Measurements from ENCODE around the gene TRIM4.
"Not testable (repeated sequence)": the region's sequence is repeated elsewhere in the genome, so short reads cannot be mapped to it uniquely, and the experiment has no call there.

TRIM4 gene, protein sequence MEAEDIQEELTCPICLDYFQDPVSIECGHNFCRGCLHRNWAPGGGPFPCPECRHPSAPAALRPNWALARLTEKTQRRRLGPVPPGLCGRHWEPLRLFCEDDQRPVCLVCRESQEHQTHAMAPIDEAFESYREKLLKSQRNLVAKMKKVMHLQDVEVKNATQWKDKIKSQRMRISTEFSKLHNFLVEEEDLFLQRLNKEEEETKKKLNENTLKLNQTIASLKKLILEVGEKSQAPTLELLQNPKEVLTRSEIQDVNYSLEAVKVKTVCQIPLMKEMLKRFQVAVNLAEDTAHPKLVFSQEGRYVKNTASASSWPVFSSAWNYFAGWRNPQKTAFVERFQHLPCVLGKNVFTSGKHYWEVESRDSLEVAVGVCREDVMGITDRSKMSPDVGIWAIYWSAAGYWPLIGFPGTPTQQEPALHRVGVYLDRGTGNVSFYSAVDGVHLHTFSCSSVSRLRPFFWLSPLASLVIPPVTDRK

DNA sequence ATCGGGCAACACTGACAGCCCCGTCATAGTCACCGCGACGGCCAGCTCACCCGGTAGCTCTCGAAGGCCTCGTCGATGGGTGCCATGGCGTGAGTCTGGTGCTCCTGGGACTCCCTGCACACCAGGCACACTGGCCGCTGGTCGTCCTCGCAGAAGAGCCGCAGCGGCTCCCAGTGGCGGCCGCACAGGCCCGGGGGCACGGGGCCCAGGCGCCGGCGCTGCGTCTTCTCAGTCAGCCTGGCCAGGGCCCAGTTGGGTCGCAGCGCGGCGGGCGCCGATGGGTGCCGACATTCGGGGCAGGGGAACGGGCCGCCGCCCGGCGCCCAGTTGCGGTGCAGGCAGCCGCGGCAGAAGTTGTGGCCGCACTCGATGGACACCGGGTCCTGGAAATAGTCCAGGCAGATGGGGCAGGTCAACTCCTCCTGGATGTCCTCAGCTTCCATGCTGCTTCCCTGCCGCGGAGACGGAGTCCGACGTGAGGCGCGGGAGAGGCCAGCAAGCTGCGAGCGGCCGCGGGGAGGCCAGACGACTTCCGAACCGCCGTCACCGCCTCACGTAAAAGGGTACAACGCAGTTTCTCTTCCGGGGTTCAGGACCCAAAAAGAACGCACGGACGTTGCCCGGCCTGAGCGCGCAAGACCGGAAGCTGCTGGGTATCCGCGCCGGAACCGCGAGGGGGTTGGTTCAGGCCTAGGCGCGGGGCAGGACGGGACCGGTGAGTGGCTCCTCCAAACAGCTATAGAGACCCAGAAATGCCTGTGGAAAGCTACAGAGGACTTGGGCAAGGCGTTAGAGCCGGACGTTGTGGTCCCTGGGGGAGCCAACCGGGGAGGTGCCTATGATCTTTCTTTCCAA is at the start of gene TRIM4:
TSS of gene TRIM4 (minus strand) at position 572 of the 855 bp plus-strand sequence. CDS start at position 443, 129 bp downstream.
- DNase-seq = peak; percentile 94

DNA sequence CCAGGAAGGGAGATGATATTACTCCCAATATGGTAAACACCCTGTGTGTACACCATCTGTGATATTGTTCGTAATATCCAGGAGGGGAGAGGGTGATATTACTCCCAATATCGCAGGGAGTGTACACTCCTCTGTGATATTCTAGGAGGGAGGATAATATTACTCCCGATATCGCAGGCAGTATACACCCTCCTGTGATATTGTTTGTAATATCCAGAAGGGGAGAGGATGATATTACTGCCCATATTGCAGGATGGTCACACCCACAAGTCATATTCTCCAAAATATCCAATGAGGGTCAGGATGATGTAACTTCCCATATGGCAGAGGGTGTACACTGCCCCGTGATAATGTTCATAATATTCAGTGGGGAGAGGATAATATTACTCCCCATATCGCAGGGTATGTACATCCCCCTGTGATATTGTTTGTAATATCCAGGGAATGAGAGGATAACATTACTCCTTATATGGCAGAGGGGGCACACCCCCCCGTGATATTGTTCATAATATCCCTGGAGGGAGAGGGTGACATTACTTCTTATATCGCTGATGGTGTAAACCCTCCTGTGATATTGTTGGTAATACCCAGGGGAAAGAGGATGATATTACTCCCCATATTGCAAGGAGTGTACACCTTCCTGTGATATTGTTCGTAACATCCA is 39.4 kb upstream of the TRIM4 start:
- DNase-seq = no peak

DNA sequence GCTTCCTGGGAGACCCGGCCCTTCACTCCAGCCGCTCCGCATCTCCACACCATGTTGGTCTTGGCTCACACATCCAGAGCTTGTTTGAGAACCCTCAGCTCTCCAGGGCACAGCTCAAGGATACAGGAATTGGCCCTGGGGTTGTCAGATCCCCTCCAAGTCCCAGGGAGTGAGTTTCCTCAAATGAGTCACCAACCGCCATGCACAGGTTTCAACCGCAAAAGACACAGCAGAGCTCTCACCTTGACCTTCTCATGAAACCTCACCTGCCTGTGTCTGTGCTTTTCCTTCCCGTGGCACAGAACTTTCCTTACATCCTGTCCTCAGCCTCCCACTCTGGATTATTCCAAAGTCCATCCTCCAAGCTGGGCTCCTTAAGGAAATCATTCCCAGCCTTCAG is 35.9 kb upstream of the TRIM4 start:
- DNase-seq = no peak

DNA sequence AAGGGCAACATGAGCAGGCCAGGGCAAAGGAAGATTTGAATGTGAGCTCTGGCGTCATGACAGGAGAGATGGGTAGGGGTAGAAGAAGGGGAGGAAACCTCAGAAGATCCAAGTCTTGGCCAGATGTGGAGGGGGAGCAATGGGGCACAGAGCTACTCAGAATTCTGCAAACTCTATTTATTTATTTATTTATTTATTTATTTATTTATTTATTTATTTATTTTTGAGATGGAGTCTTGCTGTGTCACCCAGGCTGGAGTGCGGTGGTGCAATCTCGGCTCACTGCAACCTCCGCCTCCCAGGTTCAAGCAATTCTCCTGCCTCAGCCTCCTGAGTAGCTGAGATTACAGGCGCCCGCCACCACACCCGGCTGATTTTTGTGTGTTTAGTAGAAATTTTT is 35.3 kb upstream of the TRIM4 start:
- not testable (repeated sequence) for DNase-seq

DNA sequence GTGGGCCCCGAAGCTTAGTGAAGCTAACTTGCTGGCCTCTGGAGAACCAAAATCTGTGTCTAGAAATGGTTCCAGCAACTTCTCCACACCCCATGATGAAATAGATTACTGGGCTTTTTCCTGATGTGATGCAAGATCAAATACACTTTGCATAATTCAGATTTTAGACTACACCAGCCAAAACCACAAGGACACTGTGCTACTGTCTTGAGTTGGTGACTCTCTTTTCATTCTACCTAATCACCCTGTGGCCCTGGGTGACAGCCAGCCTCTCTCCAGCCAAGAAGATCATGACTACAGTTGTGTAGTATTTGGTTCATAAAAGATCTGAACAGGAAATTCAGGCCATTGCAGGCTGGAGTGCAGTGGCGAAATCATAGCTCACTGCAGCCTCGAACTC is 34.3 kb upstream of the TRIM4 start:
- DNase-seq = no peak

DNA sequence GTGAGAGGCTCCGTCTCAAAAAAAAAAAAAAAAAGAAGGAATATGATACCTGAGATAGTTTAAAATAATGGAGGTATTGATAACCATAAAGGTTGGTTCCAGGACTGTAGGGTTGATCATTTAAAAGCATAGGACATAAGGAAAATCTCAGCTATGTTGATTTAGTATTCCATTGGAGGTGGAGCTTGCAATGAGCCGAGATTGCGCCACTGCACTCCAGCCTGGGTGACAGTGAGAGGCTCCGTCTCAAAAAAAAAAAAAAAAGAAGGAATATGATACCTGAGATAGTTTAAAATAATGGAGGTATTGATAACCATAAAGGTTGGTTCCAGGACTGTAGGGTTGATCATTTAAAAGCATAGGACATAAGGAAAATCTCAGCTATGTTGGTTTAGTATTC is 33.3 kb upstream of the TRIM4 start:
- not testable (repeated sequence) for DNase-seq

DNA sequence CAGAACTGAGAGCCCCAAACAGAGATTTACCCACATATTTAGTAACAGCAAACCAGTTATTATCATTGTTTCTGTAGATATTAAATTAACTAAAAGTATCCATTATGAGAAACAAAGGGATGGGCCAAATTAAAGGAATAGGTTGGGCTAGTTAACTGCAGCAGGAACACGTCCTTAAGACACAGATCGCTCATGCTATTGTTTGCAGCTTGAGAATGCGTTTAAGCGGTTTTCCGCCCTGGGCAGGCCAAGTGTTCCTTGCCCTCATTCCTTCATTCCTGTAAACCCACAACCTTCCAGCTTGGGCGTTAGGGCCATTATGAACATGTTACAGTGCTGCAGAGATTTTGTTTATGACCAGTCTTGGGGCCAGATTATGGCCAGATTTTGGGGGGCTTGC is 31.5 kb upstream of the TRIM4 start:
- not testable (repeated sequence) for DNase-seq

DNA sequence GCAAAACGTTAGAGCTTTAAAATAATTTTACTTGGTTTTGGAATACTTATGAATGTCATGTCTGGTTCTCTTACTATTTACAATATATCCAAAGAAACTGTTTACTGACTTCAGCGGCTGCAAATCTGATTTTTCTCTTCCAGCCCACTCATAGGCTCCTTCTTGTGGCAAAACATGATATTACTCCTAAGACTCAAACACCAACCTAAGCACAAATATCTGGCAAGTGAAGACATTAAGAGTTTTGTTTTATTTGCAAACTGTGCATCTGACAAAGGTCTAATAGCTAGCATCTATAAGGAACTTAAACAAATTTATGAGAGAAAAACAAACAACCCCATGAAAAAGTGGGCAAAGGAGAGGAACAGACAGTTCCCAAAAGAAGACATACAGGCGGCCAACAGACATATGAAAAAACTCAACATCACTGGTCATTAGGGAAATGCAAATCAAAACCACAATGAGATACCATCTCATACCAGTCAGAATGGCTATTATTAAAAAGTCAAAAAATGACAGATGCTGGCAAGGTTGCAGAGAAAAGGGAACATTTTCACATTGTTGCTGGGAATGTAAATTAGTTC is 30.4 kb upstream of the TRIM4 start:
- DNase-seq = no peak

DNA sequence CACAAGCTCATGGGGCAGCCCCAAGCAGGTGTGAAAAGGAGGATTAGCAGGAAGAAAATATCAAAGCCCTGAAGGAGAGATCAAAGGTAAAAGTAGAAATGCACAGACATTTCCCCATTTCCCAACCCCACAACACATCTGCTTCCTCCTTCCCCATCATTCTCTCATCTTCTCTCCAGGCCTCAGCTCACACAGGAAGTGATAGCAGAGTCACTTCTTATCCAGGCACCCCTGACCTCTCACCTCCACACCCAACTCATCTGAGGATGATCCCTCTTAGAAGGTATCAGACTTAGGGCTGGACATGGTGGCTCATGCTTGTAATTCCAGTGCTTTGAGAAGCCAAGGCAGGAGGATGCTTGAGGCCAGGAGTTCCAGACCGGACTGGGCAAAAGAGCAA is 28.3 kb upstream of the TRIM4 start:
- no peak for DNase-seq

DNA sequence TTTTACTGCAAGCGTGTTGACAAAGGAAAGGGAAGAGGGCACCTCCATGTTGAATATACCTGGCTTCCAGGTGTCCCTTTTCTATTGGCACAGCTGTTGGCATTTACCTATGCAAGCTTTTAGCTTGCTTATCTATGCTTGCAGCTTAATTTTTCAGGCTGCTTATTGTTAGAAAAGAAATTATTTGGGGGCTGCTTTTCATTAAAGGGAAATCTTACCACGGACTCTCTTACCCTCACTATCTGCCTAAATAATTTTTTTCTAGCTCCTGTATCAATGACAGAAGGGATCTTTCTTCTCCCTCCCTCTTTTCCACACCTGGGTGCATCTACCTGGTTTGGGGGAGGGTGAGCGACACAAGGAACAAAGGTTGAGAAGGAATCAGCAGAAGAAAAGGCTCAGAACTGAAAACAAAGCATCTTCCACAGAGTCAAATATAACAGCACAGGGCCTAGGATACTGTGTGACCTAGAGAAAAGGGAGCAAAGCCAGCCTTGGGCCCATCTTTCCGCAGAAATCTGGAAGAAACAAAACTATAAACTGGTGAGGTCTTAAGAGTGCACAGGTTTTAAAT is 25.3 kb upstream of the TRIM4 start:
- DNase-seq = no peak

DNA sequence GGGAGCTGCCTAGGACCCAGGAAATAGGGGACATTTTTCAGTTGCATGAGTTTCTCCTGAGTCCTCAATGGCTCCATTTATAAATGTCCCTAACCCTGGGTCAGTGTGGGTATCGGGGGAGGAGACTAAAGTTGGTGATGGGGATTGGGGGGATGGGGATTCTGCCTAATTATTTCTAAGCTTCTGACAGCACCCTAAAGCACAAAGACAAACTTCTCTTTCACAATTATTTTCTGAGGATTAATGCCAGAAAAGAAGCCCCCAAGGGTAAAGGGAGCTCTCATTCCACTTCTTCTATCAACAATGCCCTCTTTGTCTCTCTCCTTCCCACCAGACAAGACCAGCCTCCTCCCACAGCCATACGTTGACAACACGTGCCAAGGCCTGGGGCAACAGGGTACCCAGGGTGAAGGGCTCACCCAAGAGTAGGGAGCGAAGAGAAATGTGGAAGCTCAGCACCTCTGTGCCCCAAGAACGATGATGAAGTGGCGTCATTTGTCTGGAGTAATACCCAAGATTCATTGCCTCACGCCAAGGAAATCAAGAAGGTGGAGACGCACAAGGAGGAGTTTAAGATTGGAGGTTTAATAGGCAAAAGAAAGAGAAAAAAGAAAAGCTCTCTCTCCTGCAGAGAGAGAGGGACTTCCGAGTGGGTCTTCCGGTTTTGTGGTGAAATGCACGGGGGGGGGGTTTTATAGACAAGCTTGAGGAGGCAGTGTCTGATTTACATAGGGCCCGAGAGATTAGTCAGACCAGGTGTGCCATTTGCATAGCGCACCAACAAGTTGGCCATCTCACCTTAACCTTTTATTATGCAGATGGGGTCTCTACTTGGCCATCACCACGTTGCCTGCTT is 24.5 kb upstream of the TRIM4 start:
- no peak for DNase-seq

DNA sequence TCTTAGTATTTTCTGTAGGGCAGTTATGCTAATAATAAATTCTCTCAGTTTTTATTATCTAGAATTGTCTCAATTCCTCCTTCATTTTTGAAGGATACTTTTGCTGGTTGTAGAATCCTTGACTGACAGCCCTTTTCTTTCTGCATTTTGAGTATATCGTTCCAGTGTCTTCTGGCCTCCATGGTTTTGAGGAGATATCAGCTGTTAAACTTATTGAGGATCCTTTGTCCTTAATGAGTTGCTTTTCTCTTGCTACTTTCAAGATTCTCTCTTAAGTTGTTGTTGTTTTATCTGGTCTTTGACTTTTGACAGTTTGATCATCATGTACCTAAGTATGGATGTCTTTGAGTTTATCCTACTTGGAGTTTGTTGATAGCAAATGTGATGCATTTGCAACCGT is 19.0 kb upstream of the TRIM4 start:
- DNase-seq = no peak

DNA sequence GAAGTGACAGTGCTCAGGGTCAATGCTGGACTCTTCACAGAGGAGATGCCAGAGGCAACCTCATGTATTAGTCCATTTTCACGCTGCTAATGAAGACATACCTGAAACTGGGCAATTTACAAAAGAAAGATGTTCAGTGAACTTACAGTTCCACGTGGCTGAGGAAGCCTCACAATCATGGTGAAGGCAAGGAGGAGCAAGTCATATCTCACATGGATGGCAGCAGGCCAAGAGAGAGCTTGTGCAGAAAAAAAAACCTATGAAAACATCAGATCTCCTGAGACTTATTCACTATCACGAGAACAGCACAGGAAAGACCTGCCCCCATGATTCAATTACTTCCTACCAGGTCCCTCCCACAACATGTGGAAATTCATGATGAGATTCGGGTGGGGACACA is 15.7 kb upstream of the TRIM4 start:
- not testable (repeated sequence) for DNase-seq

DNA sequence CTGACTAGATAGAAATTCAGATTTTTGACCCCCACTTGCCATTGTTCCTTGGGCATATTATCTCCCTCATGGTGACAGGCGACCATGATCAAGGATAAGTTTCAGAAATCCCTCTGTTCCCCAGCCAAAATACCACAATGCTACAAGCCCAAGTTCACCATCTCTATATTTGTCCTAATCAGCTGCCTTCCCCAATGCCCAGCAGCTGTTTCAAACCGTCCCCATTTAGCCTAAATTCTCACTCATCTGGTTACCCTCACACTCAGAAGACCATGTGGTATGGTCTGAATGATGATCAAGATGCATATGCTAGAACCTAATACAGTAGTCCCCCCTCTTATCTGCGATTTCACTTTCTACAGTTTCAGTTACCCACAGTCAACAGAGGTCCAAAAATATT is 11.0 kb upstream of the TRIM4 start:
- DNase-seq = no peak

DNA sequence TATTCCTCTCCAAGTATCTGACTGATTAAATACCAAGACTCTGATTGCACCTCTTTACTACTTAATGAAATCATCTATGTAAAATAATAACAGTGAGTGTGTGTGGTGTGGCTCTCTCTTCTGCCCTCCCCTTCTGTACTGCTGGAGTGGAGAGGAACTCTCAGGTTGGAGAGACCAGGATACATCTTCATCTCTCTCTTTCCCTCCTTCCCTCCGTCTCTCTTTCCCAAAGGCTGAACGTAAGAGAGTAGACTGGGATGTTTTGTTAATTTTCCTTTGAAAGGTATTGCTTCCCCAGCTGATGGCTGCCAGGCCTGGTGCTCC is 10.4 kb upstream of the TRIM4 start:
- DNase-seq = no peak

DNA sequence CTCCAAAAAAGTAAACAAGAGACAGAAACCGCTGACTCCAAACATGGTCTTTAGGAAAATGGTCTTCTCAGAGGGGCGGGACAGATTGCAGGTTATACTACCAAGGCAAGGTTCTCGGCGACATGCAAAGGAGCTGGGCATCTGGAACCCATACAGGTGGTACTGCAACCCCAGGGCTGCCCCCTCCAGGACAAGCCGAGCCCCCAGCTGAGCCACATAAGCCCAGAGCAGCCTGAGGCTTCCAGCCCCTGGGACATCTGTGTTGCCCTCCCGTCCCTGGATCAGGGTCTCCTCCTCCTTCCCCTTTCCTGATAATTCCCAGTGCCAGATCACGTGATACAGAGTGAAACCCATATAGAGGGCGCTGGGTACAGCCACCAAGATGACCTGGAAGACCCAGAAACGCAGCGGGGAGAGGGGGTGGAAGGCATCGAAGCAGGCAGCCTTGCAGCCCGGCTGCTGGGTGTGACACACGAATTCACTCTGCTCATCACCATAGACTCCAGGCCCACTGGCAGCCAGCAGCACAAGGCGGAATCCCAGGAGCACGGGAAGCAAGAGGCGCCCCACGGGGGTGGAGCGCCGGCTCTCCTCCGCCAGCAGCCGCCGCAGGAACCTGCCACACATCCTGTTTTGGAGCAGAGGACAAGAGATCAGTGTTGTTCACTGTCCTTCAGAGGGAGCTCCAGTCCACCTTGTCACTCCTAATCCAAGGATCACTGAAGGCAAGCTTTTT is 9.8 kb upstream of the TRIM4 start, which contains the start of gene GJC3:
TSS of gene GJC3 (minus strand) at position 627 of the 736 bp plus-strand sequence. CDS start at position 627, 0 bp downstream.
- peak; percentile 19 for DNase-seq

DNA sequence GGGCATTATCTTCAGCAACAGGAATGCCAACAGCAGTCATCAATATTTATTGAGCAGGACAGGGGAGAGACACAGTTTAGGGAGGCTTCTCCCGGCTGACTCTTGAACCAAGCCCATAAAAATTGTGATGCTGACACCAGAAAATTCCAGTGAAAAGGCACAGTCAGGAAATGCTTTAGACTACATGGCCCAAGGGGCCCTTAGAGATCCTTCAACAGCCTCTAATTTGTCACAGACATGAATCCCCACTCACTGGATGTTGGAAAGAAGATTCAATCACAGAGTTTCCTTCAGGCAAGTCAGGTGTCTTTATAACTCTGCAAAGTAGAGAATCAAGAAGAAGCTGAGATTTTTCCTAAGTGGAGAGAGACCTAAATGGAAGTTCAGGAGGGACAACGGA is 8.9 kb upstream of the TRIM4 start:
- DNase-seq = no peak

DNA sequence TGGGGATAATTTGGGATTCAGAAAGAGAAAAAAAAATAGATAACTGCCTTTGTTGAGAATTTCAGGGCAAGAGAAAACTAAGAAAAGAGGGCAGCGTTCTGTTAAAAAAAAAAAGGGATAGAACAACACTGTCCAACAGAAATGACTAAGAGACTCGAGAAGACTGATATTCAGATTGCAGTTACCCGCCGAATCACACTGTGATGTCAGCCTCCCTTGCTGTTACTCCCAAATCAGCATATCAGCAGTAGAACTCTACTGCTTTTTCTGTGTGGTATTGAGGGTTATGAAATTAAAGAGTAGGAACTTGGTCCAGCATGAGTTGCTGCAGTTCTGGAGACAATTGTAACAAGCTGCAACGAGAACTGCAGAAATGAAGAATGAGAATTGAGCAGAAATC is 8.2 kb upstream of the TRIM4 start:
- DNase-seq = no peak

DNA sequence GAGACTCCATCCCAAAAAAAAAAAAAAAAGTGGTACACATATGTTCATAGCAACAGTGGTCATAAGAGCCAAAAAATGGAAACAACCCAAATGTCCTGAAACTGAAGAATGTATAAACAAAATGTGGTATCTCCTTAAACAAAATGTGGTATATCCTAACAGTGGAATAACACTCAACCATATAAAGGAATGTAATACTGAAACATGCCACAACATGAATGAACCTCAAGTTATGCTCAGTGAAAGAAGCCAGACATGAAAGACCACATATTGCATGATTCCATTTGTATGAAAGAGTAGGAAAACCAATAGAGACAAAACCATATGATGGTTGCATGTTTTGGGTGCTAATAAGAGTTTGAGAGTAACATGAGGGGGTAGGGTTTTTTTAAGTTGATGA is 7.0 kb upstream of the TRIM4 start:
- DNase-seq = no peak

DNA sequence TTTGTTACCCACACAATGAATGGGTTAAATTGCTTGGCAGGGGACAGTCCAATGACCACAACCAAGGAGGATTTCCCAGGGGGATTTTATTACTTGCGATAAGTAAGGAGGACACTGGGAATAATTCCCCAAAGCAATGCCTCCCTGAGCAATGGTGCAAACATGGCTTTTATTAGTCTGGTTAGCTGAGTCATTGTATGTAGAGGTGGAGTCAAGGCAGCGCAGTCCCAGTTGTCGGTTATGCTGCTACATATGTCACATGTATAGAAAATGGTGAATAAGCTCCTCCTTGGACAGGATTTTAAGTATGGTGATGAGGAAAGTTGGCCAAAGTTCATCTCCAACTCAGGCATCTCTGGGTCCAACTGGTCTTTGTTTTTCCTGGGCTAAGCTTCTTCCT is 3.9 kb upstream of the TRIM4 start:
- no peak for DNase-seq

DNA sequence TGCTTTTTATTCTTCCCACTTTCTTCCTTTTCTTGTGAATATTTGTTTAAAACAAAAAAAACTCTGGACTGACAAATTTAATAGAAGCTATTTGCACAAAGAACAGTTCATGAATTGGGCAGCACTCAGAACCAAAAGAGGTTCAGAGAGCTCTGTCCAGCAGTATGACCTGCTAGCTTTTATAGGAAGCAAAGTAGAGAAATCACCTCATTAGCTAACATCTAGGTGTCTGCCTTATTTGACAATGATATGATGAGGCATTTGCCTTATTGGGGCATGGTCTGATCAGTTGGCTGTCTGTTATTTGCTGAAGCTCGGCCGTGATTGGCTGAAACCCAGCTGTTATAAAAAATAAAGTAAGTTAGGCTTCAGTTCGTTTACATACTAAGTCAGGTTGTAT is 819 bp upstream of the TRIM4 start:
- no peak for DNase-seq

Measured in midbrain (tissue), 1 donor.